HAP-1 (cell line): ENCODE data around the gene DUSP22.

Experiments
- DNase-seq, 2 experiments: peaks; one replicate each; pipeline ENCODE4 v3.0.0-alpha.2; 2016 to 2020; ENCODE audit warnings: low spot score in 2 of 2
- H3K27me3 ChIP-seq: fragments of 250-450 bp; sonication (Bioruptor Pico); 2 replicates; pipeline ENCODE4 v1.5.1; 2020; ENCODE audit warnings: low read depth, mild to moderate bottlenecking, moderate library complexity
- H3K36me3 ChIP-seq: fragments of 250-450 bp; sonication (Bioruptor Pico); replicated peaks from 2 replicates; pipeline ENCODE4 v1.5.1; 2020; ENCODE audit warnings: mild to moderate bottlenecking
- H3K4me1 ChIP-seq: fragments of 250-450 bp; sonication (Bioruptor Pico); 2 replicates; pipeline ENCODE4 v1.5.1; 2020; ENCODE audit warnings: mild to moderate bottlenecking
- H3K4me3 ChIP-seq: fragments of 250-450 bp; sonication (Bioruptor Pico); 2 replicates; pipeline ENCODE4 v1.5.1; 2020; ENCODE audit warnings: mild to moderate bottlenecking, moderate library complexity
- H3K9me3 ChIP-seq: fragments of 250-450 bp; sonication (Bioruptor Pico); 2 replicates; pipeline ENCODE4 v1.5.1; 2020; ENCODE audit warnings: mild to moderate bottlenecking, moderate library complexity
- in situ Hi-C: fragments of 300-500 bp; cut with MboI; formaldehyde crosslinking; loops from 3 replicates; pipeline ENCODE4 v1.14.3; 2020; ENCODE audit warnings: low sequenced_read_pairs, inconsistent platforms, mixed read lengths

Gene DUSP22

DNA sequence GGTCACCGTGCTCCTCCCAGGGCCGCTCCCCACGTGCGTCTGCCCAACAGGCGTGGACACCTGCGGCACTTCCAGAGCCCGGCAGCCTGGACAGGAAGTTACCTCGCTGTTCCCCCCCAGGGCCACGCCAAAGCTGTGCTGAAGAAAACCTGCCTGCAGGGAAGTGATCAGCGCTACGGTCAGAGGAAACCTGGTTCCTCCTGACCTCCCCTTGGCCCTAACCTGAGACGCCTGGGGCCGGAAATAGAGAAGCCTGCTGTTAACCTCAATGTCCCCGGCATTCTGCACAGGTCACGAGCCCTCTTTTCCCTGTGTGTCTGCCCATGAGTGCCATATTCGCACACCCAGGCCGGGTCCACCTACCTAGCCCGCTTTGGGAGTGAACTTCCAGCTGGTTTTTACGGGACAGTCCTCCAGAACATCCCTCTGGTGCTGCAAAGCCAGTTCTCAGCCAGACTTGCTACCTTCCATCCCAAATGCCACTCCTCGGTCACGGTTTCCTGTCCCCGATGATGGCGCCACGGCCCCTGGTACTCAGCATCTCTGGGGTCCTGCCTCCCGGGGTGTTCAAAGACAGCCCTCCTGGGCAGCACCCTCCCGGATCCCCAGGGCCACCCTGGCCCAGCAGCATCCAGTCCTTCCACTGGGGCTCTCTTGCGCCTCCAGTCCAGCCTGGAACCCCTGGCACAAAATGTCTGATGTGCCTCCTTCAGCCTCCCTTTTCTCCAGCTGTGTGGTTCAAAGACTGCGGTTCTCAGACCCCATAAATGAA, 87.3 kb downstream of the DUSP22 start:
- peaks cover 43% of the 10 kb centered on the region for H3K9me3 ChIP-seq
- H3K36me3 ChIP-seq = no peaks in the 10 kb centered on the region
- no peak for DNase-seq
- H3K27me3 ChIP-seq = no peaks in the 10 kb centered on the region; the same call in 1 of the 2 replicates
- in situ Hi-C loops = no loop called here
- H3K4me3 ChIP-seq = no peak overlapping the region
- no peaks in the 10 kb centered on the region for H3K4me1 ChIP-seq

DNA sequence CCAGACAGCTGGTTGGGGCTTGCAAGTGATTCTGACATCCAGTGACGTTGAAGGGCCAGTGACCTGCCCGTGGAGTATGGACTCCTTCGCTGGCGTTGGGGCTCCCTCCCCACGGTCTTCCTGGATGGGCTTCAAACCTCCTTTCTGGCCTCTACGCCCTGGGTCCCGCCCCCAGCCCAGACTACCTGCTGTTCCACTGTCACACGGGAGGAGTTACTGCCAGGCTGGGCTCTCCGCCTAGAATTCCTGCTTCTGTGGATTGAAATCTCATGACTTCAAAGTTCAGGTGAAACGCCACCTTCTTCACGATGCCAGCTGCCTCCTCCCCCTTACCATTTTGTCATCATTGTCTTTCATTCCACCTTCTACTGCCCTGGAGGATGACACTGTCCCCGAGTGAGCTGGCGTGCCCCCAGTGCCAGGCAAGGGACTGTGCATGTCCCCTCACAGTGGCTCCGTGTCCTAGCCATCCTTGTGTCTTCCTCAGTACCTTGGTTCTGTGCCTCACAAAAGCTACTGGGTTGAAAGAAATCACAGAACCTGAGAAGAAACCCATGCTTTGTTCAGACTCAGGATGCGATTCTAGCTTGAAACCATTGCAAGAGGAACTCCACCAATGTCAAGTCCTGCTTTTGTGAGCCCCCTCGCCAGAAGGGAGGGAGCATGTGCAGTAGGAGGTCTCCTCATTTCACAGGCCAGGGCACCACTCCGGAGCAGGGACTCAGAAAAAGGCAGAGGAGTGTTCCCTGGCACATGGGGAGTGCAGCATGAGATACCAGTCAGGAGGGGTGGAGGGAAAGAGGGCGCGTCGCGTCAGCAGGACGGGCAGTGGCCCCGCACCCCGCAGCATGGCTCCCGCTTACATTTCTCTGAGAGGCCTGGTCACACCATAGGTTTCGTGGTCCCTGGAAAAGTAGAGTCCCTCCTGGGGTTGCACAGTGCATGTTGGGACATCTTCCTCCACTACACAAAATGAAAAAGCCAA, 88.2 kb downstream of the DUSP22 start:
- Histone ChIP-seq H3K4me3 (no peak overlapping the region), H3K27me3 (no peaks in the 10 kb centered on the region; the same call in 1 of the 2 replicates), H3K4me1 (no peaks in the 10 kb centered on the region), H3K9me3 (peaks cover 37% of the 10 kb centered on the region), H3K36me3 (no peaks in the 10 kb centered on the region)
- no peak for DNase-seq
- in situ Hi-C loops = no loop called here

DNA sequence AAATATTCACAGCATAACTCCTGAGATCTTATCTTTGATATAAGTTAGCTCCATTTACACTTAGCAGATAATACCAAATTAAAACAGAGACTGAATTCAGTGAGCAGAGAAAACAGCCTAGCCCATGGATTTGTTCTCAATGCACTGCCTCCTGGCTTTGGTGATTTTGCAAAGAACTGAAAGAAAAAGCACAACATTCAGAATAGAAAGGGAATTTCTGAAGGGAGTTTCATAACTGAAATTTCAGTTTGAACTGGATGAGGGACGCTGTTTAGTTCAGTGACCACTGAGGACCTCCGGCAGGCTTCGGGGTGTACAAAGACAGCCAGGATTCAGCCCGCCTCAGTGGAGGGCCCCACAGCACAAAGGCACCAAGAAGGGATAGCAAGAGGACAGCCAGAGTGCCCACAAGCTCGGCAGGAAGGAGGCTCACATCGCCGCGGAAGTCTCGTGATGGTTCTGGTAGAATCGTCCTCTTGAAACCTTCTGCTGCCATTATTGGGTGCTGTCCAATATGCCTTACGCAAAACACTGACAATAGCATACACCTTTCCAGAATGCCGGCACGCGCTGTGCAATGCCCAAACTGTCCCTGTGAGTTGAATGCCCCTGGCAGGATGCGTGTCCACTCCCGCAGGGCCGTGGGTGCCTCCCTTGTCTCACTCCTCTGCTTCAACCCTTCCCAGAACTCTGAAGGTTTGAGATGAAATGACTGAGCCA, 89.6 kb downstream of the DUSP22 start:
- Histone ChIP-seq H3K4me1 (no peaks in the 10 kb centered on the region), H3K4me3 (no peak overlapping the region), H3K9me3 (peaks cover 30% of the 10 kb centered on the region), H3K36me3 (no peaks in the 10 kb centered on the region), H3K27me3 (no peaks in the 10 kb centered on the region; the same call in 1 of the 2 replicates)
- no peak for DNase-seq
- in situ Hi-C loops = no loop called here

DNA sequence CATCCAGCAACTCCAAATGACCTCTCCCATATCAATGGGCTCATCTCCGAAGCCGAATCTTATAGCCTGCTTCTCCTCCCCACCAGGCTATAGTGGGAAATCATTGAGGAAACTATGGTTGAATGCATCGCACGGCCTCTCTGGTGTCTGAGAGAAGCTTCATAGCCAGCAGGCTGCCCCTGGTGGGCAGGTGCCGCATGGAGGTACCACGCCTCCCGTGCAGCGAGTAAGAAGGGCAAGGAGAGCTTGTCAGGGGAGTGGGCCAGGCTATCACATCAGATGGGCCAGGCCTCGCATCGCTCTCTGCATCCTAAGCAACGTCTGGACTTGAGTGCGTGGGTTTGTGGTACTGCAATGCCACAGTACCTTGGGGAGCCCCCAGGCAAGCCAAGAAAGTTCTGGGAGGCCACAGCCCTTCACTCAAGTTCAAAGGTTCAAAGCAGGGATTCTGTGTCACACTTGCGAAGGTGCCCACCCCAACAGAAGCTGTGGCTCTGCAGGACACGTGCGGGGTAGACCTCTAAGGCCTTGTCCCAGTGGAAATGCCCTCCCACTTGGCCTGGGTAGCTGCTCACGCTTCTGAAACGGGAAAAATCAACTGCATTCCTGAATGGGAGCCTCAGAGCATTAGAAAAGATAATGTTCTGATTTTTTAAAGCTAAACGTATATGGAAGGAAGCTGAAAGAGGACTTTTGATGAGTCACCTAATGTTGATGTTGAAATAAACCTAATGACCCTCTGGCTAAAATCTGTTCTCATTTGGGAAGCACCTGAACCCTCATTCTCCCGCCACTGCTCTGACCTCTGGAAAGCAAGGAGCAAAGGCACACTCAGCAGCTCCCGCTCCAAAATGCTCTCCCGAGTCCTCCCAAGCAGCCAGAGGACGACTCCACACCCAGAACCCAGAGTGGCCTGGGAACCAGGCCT, 90.9 kb downstream of the DUSP22 start:
- in situ Hi-C loops = no loop called here
- Histone ChIP-seq H3K27me3 (peaks cover 5% of the 10 kb centered on the region), H3K4me1 (no peaks in the 10 kb centered on the region)

DNA sequence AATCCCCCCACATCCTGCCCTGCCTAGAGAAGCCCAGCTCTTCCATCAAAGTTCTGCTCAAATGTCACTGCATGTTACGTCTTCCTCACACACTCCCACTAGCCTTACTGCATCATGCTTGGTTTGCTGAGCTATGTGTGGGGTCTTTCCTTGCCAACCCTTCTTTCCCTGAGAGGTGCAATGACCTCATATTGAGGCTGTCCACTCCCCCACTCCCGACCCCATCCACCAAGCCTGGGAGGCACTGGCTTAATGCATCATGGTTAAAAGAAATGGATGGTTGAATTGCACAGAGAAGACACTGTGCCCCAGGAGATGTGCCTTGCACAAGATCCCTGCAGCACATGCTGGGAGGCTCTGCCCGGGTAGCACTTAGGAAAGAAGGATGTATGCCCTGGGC, 91.6 kb downstream of the DUSP22 start:
- in situ Hi-C loops = no loop called here
- H3K9me3 ChIP-seq = peaks cover 22% of the 10 kb centered on the region
- H3K4me1 ChIP-seq = no peaks in the 10 kb centered on the region
- H3K27me3 ChIP-seq = peaks cover 13% of the 10 kb centered on the region
- no peak overlapping the region for H3K4me3 ChIP-seq
- H3K36me3 ChIP-seq = no peaks in the 10 kb centered on the region
- DNase-seq = no peak

More for the DNA sequence above, 90.9 kb downstream of the DUSP22 start:
- no peak overlapping the region for H3K4me3 ChIP-seq
- no peak for DNase-seq
- peaks cover 23% of the 10 kb centered on the region for H3K9me3 ChIP-seq
- no peaks in the 10 kb centered on the region for H3K36me3 ChIP-seq

DNA sequence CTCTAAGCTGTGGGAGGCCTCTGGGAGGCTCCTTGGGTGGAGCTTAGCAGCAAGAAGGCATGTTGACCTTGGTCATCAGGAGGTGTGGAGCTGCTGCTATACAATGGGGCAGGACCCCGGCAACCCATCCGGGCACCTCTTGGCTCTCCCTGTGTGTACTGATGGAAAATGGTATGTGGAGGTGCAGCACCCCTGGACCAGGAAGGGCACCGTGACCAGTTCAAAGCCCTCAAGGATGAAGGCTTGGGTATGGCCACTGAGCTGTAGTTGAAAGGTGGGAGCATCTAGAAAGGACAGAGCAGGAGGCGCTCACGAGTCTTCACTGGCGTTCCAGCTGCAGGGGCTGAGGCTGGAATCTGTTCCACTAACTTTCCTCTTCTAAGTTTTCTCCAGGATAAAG, 92.6 kb downstream of the DUSP22 start:
- Histone ChIP-seq H3K4me1 (no peaks in the 10 kb centered on the region), H3K27me3 (peaks cover 21% of the 10 kb centered on the region), H3K4me3 (no peak overlapping the region), H3K36me3 (no peaks in the 10 kb centered on the region), H3K9me3 (peaks cover 13% of the 10 kb centered on the region)
- DNase-seq = no peak
- in situ Hi-C loops = no loop called here

DNA sequence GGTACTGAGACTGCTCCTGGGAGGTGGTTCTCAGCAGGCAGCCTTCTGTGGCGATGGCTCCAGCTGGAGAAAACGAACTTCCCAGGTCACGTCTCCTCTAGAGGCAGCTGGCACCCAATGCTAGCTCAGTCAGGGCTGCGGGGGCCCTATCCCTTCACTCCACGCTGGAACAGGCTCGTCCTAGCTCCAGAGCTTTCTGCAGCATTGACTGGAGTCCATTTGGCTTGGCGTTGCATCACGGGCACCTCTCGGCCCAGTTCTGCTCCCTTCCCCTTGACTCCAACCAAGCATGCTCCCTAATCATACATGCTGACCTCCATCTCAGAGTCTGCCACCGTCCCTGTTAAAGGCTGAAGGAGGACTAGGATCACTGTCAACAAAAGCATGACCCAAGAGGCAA, 93.3 kb downstream of the DUSP22 start:
- H3K9me3 ChIP-seq = peaks cover 9% of the 10 kb centered on the region
- no peaks in the 10 kb centered on the region for H3K4me1 ChIP-seq
- no peak overlapping the region for H3K4me3 ChIP-seq
- H3K36me3 ChIP-seq = no peaks in the 10 kb centered on the region
- peaks cover 28% of the 10 kb centered on the region for H3K27me3 ChIP-seq
- DNase-seq = no peak
- in situ Hi-C loops = no loop called here

DNA sequence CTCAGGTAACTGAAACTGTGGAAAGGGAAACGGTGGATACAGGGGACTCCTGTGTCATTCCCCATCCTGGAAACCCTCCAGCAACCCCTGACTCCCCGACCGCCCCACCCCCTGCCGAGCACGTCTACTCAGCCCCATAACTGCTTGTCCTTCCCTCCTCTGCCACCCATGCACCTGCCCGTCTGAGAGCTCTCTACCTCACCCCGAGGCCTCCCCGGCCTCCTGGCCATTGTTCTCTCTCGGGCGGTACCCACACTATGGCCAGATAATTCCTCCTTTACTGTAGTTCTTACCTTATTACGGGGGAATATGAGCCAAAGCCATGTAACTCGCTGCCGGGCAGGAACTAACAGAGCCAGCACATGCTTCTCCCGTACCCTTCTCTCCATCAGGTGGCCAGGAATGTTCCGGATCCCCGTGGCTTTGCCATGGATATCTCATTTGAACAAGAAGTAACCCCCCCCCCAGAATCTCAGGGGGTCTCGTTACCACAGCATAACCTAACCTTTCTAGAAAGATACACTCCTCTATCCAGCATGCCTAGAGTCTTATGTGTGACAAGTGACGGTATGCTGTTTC, 94.5 kb downstream of the DUSP22 start:
- Histone ChIP-seq H3K36me3 (no peaks in the 10 kb centered on the region), H3K4me1 (no peaks in the 10 kb centered on the region), H3K4me3 (no peak overlapping the region), H3K9me3 (no peaks in the 10 kb centered on the region), H3K27me3 (peaks cover 36% of the 10 kb centered on the region)
- in situ Hi-C loops = no loop called here
- no peak for DNase-seq

DNA sequence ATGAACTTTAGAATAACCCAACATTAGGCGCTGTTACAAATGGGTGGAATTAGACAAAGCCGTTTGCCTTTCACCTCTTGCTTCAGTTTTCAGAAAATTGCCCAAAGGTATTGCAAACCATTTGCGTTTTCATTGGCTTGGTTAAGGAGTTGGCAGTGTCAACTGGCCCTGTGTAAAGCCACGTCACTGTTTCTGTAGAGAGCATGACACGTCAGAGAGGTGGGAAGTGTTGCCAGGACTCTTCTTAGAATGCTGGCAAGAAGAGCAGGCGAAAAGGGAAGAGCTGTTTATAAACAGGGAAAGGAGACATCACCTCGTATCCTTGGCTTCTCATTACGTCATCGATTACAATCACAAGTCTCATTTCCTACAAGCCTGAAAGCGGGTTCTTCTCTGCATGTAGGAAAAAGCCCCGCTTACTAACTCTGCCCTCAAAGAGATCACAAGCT, 95.0 kb downstream of the DUSP22 start:
- in situ Hi-C loops = no loop called here
- H3K9me3 ChIP-seq = no peaks in the 10 kb centered on the region
- DNase-seq = no peak
- H3K36me3 ChIP-seq = no peaks in the 10 kb centered on the region
- no peaks in the 10 kb centered on the region for H3K4me1 ChIP-seq
- H3K27me3 ChIP-seq = peaks cover 42% of the 10 kb centered on the region
- no peak overlapping the region for H3K4me3 ChIP-seq

DNA sequence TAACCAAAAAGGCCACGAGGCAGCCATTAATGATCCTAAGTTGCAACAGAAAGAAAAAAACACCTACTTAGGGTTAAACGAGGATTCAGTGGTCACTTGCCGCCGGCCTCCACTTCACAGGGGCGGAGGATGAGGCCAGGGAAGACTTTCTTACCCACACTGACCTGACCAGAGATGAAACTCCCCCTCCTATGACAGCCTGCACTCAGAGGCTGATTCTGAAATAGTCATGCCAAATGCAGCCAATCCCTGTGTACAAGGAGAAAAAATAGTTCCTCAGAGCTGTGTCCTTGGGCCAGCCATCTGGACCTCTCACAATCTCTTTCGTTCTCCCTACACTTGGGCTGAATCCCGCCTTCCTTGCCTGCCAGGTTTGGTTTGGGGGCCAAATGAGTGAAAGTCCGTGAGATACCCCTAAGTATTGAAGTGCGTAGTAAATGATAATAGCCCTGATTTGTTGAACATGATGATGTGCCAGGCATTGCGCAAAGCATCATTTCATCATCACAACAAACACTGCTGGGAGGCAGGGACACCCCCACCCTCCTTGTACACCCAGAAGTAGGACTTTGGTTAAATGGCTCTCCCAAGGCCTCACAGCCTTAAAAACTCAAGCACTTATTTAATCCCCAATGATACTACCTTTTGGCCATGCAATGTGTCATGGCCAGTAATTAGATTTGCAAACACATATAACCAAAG, 96.1 kb downstream of the DUSP22 start:
- H3K9me3 ChIP-seq = no peaks in the 10 kb centered on the region
- in situ Hi-C loops = no loop called here
- DNase-seq = no peak
- no peaks in the 10 kb centered on the region for H3K4me1 ChIP-seq
- no peaks in the 10 kb centered on the region for H3K36me3 ChIP-seq
- peaks cover 50% of the 10 kb centered on the region for H3K27me3 ChIP-seq
- H3K4me3 ChIP-seq = no peak overlapping the region

DNA sequence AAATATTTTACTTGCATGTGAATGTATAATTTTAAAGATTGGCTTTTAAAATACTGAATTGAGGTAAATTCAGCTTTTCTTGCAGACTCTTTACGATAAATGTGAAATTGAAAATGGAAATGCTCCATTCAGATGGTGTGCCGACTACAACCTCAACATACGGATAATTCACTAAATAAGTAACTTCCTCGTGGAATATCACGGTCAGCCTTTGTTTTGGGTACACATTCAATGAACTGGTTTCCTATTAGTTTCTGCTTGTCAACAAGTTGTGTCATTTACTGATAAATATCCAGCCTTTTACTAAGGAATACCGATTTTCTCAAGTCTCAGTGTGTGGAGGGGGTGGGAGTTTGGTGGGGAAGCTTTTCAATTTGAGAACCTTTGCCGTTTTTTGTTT, 96.9 kb downstream of the DUSP22 start:
- in situ Hi-C loops = no loop called here
- H3K4me1 ChIP-seq = no peaks in the 10 kb centered on the region

DNA sequence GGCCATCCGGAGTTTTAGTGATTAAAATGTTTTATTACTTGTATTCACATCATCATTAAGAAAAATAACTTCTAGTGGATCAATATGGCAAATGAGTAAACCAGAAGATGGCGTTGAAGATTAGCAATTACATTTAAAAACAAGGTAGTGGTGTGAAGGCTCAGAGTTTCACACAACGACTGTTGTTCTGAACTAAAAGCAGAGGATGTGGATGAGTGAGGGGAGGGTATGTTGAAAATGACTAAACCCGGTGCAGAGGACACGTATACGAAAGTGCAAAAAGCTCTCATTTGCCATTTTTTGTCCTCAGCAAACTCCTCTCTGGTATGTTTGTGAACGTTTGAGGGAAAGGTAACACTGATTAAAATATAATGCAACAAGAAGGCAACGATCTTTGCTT, 97.3 kb downstream of the DUSP22 start:
- H3K4me3 ChIP-seq = no peak overlapping the region
- DNase-seq = no peak
- in situ Hi-C loops = no loop called here
- H3K4me1 ChIP-seq = no peaks in the 10 kb centered on the region
- no peaks in the 10 kb centered on the region for H3K9me3 ChIP-seq
- H3K27me3 ChIP-seq = peaks cover 50% of the 10 kb centered on the region
- no peaks in the 10 kb centered on the region for H3K36me3 ChIP-seq

More for the DNA sequence above, 96.9 kb downstream of the DUSP22 start:
- H3K36me3 ChIP-seq = no peaks in the 10 kb centered on the region
- no peaks in the 10 kb centered on the region for H3K9me3 ChIP-seq
- no peak overlapping the region for H3K4me3 ChIP-seq
- DNase-seq = no peak
- H3K27me3 ChIP-seq = peaks cover 50% of the 10 kb centered on the region
